GM18507 (cell line): ENCODE measurements around the gene DLGAP1.

ENCODE experiments used
- DNase-seq: peaks from one replicate; pipeline ENCODE4 v3.0.0; 2011; ENCODE audit warnings: low read depth; ENCODE audit not compliant: insufficient read length; ENCODE audit errors: extremely low spot score
- FAIRE-seq: peaks from 2 replicates; lab custom pipeline; 2011; peaks lifted over from hg19 to GRCh38; lab: Jason Lieb, UNC

Gene DLGAP1

GRCh38 chr18:3924455-3924854, 530.7 kb downstream of the DLGAP1 start:
- FAIRE-seq: no peak
- DNase-seq: no peak

DNA sequence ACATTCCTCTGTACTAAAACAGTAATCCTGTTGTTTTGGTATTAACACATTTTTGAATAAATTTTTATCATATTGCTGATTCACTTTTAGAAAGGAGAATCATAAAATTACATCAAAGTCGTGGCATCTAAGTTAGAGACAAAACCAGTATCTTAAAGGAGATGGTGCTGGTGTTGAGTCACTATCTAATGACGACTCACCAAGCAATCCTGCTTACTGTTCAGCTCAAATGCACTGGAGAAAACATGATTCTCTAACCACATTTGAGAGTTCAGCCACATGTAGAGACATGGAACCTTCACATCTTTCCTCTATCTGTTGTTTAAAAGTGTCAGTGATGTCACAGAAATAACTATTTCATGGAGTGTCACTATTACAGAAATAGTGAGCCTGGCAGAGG, 531.4 kb downstream of the DLGAP1 start:
- FAIRE-seq (no peak), DNase-seq (no peak)

GRCh38 chr18:3921826-3922225, 533.3 kb downstream of the DLGAP1 start:
- no peak for FAIRE-seq
- DNase-seq: no peak

GRCh38 chr18:3920832-3921231, 534.3 kb downstream of the DLGAP1 start:
- FAIRE-seq: no peak

DNA sequence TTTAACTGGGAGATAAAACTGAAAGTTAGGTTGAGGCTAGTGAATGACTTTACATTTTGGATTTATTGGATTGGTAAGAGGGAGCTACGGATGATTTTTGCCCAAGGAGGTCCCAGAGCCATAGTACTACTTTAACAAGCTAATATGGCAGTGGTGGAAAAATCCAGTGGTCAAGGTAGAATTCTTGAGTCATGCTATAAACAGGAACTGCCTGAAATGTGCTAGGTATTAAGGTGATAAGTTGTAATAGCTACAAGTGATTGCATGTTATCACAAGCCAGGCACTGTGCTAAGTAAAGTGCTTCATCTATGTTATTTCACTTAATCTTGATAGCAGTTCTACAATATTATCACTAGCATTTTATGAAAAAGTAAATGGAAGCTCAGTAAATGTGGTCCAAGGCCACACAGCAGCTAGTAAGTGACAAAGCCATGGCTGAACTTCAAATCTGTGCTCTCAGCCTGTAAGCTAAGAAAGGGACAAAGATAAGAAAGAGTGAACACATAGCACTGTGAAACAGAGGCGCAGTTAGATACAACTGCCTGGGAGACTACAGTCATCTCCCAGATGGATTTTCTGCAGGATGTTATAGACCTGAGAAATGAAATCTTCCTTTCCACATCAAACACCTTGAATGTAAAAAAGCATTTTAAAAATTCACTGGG, 535.6 kb downstream of the DLGAP1 start:
- no peak for DNase-seq

More at GRCh38 chr18:3920832-3921231, 534.3 kb downstream of the DLGAP1 start:
- DNase-seq: no peak

GRCh38 chr18:3916082-3916481, 539.0 kb downstream of the DLGAP1 start:
- DNase-seq (no peak), FAIRE-seq (no peak)

More for the DNA sequence above, 535.6 kb downstream of the DLGAP1 start:
- FAIRE-seq: no peak

GRCh38 chr18:3914833-3915610, 540.1 kb downstream of the DLGAP1 start:
- DNase-seq (no peak), FAIRE-seq (no peak)

- DNase-seq: no peak
Measured at GRCh38 chr18:3914109-3914508, 541.0 kb downstream of the DLGAP1 start.

DNA sequence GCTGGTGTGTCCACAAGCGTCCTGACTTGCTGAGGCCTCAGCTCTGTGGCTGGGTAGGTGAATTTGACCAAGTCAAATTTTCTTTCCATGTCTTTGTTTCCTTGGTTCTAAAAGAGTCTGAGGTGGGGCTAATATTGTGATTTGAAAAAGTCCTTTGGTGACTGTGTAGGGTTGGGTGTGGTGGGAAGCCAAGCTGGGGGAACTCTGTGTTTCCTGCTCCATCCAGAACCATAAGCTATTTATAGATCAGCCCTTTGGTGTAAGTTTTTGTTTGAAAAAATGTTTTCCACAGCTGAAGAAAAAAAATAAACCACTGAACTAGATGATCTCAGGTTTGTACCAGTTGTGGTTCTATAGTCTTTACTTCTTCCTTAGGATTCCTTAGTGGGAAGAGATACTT, 542.4 kb downstream of the DLGAP1 start:
- FAIRE-seq: no peak
- no peak for DNase-seq

More at GRCh38 chr18:3914109-3914508, 541.0 kb downstream of the DLGAP1 start:
- no peak for FAIRE-seq

GRCh38 chr18:3911413-3911812, 543.7 kb downstream of the DLGAP1 start:
- DNase-seq: no peak
- FAIRE-seq: no peak

DNA sequence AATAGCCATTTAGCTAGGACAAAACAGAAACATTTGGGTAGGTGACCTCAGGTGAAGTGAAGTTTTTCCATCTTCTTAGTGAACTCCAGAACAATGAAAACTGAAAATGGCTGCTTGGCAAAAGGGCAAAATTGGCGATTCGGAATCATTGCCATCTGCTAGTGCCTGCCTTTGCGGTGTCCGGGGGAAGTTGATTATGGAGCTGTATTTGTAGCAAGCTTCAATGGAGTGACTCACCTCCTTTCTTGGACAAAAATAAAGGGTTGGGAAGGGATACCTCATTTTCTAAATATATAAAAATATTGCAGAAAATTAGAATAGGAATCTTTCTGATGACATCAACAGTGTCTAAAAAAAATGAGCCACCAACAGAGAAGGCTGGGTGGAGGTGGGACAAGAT, 544.6 kb downstream of the DLGAP1 start:
- no peak for DNase-seq
- FAIRE-seq: no peak

DNA sequence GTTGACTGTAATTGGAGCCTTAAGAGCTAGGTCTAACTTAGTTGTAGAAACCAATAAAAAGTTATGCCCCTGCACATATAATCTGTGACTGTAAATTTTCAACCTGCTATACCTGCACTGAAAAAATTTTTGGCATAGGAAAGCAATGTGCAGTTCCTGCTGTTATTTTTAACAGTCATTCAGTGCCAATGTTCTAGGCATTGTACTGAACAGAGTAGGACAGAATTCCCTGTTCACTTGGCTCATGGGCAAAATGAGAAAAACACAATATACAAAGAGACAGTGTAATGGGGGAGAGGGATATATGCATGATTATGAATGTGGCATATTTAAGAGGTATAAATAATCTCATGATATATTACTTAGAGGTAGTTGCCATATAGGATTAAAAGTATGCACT, 547.2 kb downstream of the DLGAP1 start:
- FAIRE-seq: no peak
- DNase-seq: no peak

- no peak for FAIRE-seq
- DNase-seq: peak; percentile 26
Measured at GRCh38 chr18:3906116-3906750, 548.9 kb downstream of the DLGAP1 start.

GRCh38 chr18:3903337-3903736, 551.8 kb downstream of the DLGAP1 start:
- DNase-seq (no peak), FAIRE-seq (no peak)

- FAIRE-seq (no peak), DNase-seq (no peak)
Measured at GRCh38 chr18:3902676-3903075, 552.4 kb downstream of the DLGAP1 start.

- FAIRE-seq (no peak), DNase-seq (no peak)
Measured at GRCh38 chr18:3901811-3902210, 553.3 kb downstream of the DLGAP1 start.

GRCh38 chr18:3901042-3901441, 554.1 kb downstream of the DLGAP1 start:
- FAIRE-seq (no peak), DNase-seq (no peak)

DNA sequence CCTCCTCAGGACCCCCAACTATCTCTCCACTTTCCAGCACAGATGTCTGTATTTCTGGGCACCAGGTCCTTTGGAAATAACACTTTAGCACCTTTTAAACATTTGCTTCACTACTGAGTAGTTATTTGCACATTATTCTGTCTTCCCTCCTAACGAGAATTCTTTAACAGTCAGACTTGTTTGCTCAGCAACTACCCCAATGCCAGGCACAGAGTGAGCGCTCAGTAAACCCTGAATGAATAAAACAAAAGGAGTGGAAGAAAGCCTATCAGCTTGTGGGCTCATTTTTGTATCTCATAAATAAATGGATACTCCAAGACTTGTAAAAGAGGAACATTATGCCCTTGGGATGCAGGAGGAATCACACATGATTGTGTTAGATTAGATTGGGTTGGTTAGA, 554.8 kb downstream of the DLGAP1 start:
- FAIRE-seq: no peak
- no peak for DNase-seq

GRCh38 chr18:3898861-3899613, 556.1 kb downstream of the DLGAP1 start:
- FAIRE-seq: no peak
- DNase-seq: no peak

DNA sequence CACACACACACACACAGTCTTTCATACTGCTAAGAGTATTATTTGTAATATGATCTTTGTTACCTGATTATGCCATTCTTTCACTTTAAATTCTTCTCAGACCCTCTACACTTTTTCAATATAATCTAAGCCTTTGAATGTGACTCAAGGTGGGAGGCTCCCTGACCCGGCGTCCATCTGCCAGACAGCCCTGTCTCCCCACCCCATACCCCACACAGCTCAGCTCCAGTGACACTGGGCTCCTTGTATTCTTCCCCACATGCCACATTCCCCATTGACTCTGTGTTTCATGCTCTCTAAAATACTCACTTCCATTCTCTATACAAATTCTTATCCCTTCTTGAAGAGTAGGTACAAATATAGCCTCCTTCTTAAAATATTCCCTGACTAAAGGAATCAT, 563.0 kb downstream of the DLGAP1 start:
- FAIRE-seq: no peak
- no peak for DNase-seq
